ENCODE results near the gene CTNNBIP1.

- no peak for TF ChIP-seq CTCF (IDR thresholded peaks at IDR 0.05)
- TF ChIP-seq POLR2AphosphoS5 (IDR thresholded peaks at IDR 0.05) = no peak
- no peak for TF ChIP-seq POLR2A (IDR thresholded peaks at IDR 0.05)
- no peak for TF ChIP-seq EP300 (IDR thresholded peaks at IDR 0.05)
Measured at GRCh38 chr1:9908871-9909233, 1.2 kb downstream of the CTNNBIP1 start.
